Bronchial epithelial cell (primary cell): ENCODE measurements around the gene CHAT. TPM values are rescaled to one million over a fixed set of nuclear protein-coding genes. Genes with fewer than 3 reads are reported as not detected.
A peak's percentile ranks its signal among the peaks of the same experiment; 100 is the strongest.
"Not testable (repeated sequence)": the region's sequence is repeated elsewhere in the genome, so short reads cannot be mapped to it uniquely, and the experiment has no call there.

ENCODE experiments used
- DNase-seq: peaks from one replicate; pipeline ENCODE4 v3.0.0-alpha.2; 2010; ENCODE audit warnings: low read depth
- FAIRE-seq: peaks from 2 replicates; lab custom pipeline; 2011; peaks lifted over from hg19 to GRCh38; lab: Jason Lieb, UNC
- H3K27me3 ChIP-seq: 2 replicates; pipeline ENCODE4 v1.5.1; 2011; ENCODE audit warnings: low read length; ENCODE audit not compliant: control insufficient read depth, insufficient read depth
- H3K36me3 ChIP-seq: 2 replicates; pipeline ENCODE4 v1.5.1; 2011; ENCODE audit warnings: low read length; ENCODE audit not compliant: control insufficient read depth, insufficient read depth
- H3K4me3 ChIP-seq: 2 replicates; pipeline ENCODE4 v1.5.1; 2011; ENCODE audit warnings: mild to moderate bottlenecking, low read depth, low read length, control low read depth
- CTCF ChIP-seq: IDR thresholded peaks from 2 replicates; pipeline ENCODE4 v1.5.1; 2011; ENCODE audit warnings: mild to moderate bottlenecking, moderate library complexity, low read length, control low read depth, inconsistent platforms; ENCODE audit not compliant: insufficient read depth, severe bottlenecking
- total RNA-seq: library from RNA; depleted of rRNA; stranded (reverse); fragments of >200 nt; gene quantifications from 2 replicates; pipeline ENCODE4 v1.2.1, GENCODE V29; 2014

CHAT gene
- total RNA-seq, 1 donor from 2014 or later = not detected

GRCh38 chr10:49678827-49679479, 65.1 kb downstream of the CHAT start:
- no peak overlapping the region for H3K4me3 ChIP-seq
- no peaks in the 10 kb centered on the region for H3K36me3 ChIP-seq
- no peak for DNase-seq
- H3K27me3 ChIP-seq = peaks cover 3% of the 10 kb centered on the region
- no peak for TF ChIP-seq CTCF
- no peak for FAIRE-seq

GRCh38 chr10:49679480-49679893, 65.7 kb downstream of the CHAT start, which contains the start of gene C10orf53:
TSS of gene C10orf53 (plus strand) at chr10:49679651. CDS start at chr10:49679698, 47 bp downstream.
- peaks cover 3% of the 10 kb centered on the region for H3K27me3 ChIP-seq
- DNase-seq (peak; percentile 43), FAIRE-seq (no peak)
- no peaks in the 10 kb centered on the region for H3K36me3 ChIP-seq
- no peak for TF ChIP-seq CTCF
- no peak within 1 kb of the TSS for H3K4me3 ChIP-seq

GRCh38 chr10:49682449-49682848, 68.6 kb downstream of the CHAT start:
- not testable (repeated sequence) for DNase-seq, H3K4me3 ChIP-seq, FAIRE-seq, H3K27me3 ChIP-seq, H3K36me3 ChIP-seq

GRCh38 chr10:49682879-49683278, 69.0 kb downstream of the CHAT start:
- FAIRE-seq (no peak), DNase-seq (no peak)
- Histone ChIP-seq H3K36me3 (no peaks in the 10 kb centered on the region), H3K4me3 (no peak overlapping the region), H3K27me3 (peaks cover 3% of the 10 kb centered on the region)
- no peak for TF ChIP-seq CTCF

GRCh38 chr10:49686651-49687050, 72.8 kb downstream of the CHAT start:
- Histone ChIP-seq H3K4me3 (no peak overlapping the region), H3K27me3 (peaks cover 16% of the 10 kb centered on the region), H3K36me3 (no peaks in the 10 kb centered on the region)
- TF ChIP-seq CTCF = no peak
- no peak for FAIRE-seq
- DNase-seq = no peak

- peaks cover 17% of the 10 kb centered on the region for H3K27me3 ChIP-seq
- TF ChIP-seq CTCF = no peak
- DNase-seq = no peak
- H3K36me3 ChIP-seq = no peaks in the 10 kb centered on the region
- no peak for FAIRE-seq
- no peak overlapping the region for H3K4me3 ChIP-seq
These were observed 74.5 kb downstream of the CHAT start for GRCh38 chr10:49688261-49688846.
